Kidney epithelial cell (primary cell): ENCODE data around the gene ETV3. TPM values are rescaled to one million over a fixed set of nuclear protein-coding genes. Genes with fewer than 3 reads are reported as not detected.
"Not testable (repeated sequence)": the region's sequence is repeated elsewhere in the genome, so short reads cannot be mapped to it uniquely, and the experiment has no call there.

Source experiments
- DNase-seq: peaks from one replicate; pipeline ENCODE4 v3.0.0-alpha.2; 2010; ENCODE audit warnings: low read depth
- H3K27me3 ChIP-seq: 2 replicates; pipeline ENCODE4 v1.6.0; 2011; ENCODE audit warnings: low read length; ENCODE audit not compliant: control insufficient read depth, insufficient read depth
- H3K36me3 ChIP-seq: 2 replicates; pipeline ENCODE4 v1.5.1; 2011; ENCODE audit warnings: low read length; ENCODE audit not compliant: control insufficient read depth, insufficient read depth
- H3K4me3 ChIP-seq: 2 replicates; pipeline ENCODE4 v1.5.1; 2011; ENCODE audit warnings: low read depth, mild to moderate bottlenecking, control low read depth, low read length
- total RNA-seq: library from RNA; depleted of rRNA; stranded (reverse); fragments of >200 nt; gene quantifications from 2 replicates; pipeline ENCODE4 v1.2.3, GENCODE V29; 2015
- TF ChIP-seq, protein P1 (sequence below): IDR thresholded peaks from 2 replicates; pipeline ENCODE4 v1.5.1; 2011; ENCODE audit warnings: mild to moderate bottlenecking, moderate library complexity, low read length, control low read depth, inconsistent platforms; ENCODE audit not compliant: insufficient read depth, poor library complexity, severe bottlenecking

Gene ETV3
- total RNA-seq, 1 donor from 2014 or later = 16.6 TPM

- Histone ChIP-seq H3K27me3 (peaks cover 26% of the 10 kb centered on the region), H3K36me3 (no peaks in the 10 kb centered on the region)
- TF ChIP-seq, protein P1, sequence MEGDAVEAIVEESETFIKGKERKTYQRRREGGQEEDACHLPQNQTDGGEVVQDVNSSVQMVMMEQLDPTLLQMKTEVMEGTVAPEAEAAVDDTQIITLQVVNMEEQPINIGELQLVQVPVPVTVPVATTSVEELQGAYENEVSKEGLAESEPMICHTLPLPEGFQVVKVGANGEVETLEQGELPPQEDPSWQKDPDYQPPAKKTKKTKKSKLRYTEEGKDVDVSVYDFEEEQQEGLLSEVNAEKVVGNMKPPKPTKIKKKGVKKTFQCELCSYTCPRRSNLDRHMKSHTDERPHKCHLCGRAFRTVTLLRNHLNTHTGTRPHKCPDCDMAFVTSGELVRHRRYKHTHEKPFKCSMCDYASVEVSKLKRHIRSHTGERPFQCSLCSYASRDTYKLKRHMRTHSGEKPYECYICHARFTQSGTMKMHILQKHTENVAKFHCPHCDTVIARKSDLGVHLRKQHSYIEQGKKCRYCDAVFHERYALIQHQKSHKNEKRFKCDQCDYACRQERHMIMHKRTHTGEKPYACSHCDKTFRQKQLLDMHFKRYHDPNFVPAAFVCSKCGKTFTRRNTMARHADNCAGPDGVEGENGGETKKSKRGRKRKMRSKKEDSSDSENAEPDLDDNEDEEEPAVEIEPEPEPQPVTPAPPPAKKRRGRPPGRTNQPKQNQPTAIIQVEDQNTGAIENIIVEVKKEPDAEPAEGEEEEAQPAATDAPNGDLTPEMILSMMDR = no peak
Observed at GRCh38 chr1:157103268-157103667, 34.9 kb downstream of the ETV3 start.

DNA sequence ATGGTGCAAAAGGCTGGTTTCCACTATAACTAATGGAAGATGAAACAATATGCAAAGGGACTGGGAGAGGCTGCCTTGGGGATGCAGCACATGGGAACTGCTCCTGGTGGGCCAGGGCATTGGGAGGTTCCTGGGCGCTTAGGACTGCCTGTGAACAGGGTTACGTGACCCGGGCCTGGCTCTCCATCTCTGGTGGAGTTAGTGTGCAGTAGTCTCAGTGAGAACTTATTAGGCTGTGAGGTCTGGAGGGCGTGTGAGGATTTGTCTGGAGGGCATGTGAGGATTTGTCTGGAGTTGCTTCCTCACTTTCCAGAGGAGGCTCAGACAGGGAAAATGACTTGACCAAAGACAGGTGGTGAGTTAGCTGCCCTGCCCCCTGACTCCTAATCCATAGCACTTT, 37.0 kb downstream of the ETV3 start:
- TF ChIP-seq, protein P1 = no peak
- Histone ChIP-seq H3K4me3 (no peak overlapping the region), H3K36me3 (no peaks in the 10 kb centered on the region), H3K27me3 (peaks cover 10% of the 10 kb centered on the region)
- no peak for DNase-seq

More at GRCh38 chr1:157103268-157103667, 34.9 kb downstream of the ETV3 start:
- H3K4me3 ChIP-seq = no peak overlapping the region
- DNase-seq = no peak

DNA sequence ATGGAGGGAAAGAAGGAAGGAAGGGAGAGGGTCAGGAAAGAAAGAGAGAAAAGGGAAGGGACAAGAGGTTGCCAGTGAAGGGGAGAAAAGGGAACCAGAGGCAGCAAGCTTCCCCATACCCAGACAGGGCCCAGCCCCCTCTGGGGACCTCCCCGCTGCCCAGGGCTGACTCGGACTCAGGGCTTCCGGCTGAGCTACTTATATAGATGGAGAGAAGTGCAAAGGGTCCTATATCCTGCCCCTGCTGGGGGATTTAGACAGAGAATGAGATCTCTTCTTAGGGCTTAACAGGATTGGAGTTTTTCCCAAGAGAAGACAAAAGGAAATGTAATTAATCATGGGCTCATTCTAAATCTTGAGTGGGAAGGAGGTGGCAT, 38.6 kb downstream of the ETV3 start, which contains the start of gene ETV3L:
ETV3L (minus strand) TSS at position 176 of the 377 bp plus-strand sequence. CDS start 285 bp downstream, outside the sequence.
- no peaks in the 10 kb centered on the region for H3K36me3 ChIP-seq
- no peak within 1 kb of the TSS for H3K4me3 ChIP-seq

DNA sequence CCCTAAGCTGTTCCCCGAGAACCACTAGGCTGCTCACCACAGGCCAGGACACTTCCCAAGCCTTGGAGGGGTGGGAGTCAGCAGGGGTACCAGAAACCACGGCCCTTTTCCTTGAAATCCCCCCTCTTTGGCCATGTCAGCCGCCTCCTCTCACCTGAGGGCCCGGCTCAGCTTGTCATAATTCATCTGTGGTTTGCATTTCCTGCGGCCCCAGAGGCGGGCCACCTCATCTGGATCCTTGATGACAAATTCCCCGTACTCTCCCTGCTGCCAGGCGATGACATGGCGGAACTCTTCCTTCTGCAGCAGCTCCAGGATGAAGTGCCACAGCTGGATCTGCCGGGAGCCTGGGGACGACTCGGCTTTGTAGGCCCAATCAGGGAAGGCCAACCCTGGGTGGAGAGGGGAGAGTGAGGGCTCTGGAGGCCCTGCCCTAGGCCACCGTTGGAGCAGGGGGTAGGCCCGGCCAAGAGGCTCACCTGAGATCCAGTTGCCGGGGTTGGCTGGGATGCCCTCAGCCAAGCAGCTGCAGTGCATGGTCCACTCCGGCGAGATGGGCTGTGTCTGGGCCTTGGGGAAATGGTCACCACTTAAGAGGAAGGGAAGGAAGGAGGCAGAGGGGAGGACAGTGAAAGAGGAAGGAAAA, 39.1 kb downstream of the ETV3 start:
- DNase-seq, H3K4me3 ChIP-seq, H3K36me3 ChIP-seq, H3K27me3 ChIP-seq: not testable (repeated sequence)

More for the DNA sequence above, 38.6 kb downstream of the ETV3 start, which contains the start of gene ETV3L:
- TF ChIP-seq, protein P1 = no peak
- no peak for DNase-seq
- H3K27me3 ChIP-seq = peaks cover 3% of the 10 kb centered on the region

DNA sequence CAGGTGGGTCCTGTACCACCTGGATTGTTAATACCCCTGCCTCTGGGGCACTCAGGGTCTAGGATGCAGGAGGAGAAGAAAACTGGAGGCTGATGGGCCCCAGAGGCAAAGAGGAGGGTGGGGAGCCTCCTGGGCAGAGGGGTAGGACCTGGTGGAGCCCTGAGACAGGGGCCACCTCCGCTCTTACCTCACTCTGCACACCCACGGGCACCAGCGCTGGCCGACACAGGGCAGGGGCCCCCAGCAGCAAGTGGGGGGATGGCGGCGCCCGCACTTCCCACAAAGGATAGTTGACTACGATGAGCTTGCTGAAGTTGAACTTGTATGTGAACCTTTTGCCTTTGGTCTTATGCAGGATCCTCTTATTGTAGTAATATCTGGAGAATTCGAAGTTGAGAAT, 39.7 kb downstream of the ETV3 start:
- TF ChIP-seq, protein P1 = no peak
- H3K27me3 ChIP-seq = peaks cover 3% of the 10 kb centered on the region
- no peak overlapping the region for H3K4me3 ChIP-seq
- no peak for DNase-seq
- no peaks in the 10 kb centered on the region for H3K36me3 ChIP-seq

- DNase-seq = no peak
- Histone ChIP-seq H3K4me3 (no peak overlapping the region), H3K36me3 (no peaks in the 10 kb centered on the region), H3K27me3 (peaks cover 3% of the 10 kb centered on the region)
- TF ChIP-seq, protein P1 = no peak
Observed at GRCh38 chr1:157097692-157098091, 40.5 kb downstream of the ETV3 start.
